Measurements from ENCODE around the gene ZNF536. TPM values are rescaled to one million over a fixed set of nuclear protein-coding genes. Genes with fewer than 3 reads are reported as not detected.

ZNF536 gene
- total RNA-seq (2014; rRNA removed; shearing (Covaris generic); ENCODE audit: low replicate concordance), result not detected in 2 replicates

DNA sequence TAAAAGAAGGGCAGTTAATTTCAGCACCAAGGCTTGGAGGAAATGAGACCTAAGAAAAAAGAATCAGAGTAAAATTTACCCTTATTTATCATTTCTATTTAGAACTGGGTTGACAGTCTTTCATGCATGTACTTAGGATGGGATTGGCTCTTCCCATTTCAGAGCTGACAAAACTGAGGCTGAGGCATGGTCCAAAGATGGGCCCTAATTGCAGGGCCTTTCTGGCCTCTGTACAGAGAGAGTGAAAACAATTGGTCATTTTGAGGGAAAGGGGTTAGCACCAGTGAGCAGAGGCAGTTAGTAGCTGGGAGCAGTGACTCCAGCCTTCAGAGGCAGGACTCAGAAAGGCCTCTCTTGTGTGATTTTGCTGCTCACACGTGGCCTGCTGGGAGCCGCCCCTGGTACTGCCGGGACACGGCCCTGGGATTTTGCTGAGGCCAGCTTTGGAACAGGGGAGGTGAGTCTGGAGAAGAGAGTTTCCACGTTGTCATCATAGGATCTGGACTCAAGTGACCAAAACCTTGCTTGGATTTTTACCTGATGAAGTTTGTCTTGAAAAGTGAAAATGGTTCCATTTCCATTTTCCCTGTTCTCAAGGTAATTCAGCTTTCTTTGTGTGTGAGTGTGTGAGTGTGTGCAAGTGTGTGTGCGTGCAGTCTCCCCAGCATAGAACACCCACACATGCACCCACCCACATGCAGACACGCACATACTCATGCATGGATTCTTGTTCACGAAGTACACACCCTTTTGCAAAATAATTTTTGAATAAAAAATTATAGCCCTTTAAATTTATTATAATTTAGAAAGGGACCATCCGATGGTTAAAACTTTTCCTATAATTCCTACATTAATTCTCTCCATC, at the start of gene ZNF536:
Gene ZNF536 (plus strand): TSS at position 425 of the 865 bp plus-strand sequence. CDS start 71,179 bp downstream, outside the sequence.
- Histone ChIP-seq H3K36me3 (no peaks in the 10 kb centered on the region), H3K4me3 (no peak within 1 kb of the TSS), H3K27me3 (peaks cover 29% of the 10 kb centered on the region), H3K9me3 (no peaks in the 10 kb centered on the region)
- DNase-seq, result no peak

DNA sequence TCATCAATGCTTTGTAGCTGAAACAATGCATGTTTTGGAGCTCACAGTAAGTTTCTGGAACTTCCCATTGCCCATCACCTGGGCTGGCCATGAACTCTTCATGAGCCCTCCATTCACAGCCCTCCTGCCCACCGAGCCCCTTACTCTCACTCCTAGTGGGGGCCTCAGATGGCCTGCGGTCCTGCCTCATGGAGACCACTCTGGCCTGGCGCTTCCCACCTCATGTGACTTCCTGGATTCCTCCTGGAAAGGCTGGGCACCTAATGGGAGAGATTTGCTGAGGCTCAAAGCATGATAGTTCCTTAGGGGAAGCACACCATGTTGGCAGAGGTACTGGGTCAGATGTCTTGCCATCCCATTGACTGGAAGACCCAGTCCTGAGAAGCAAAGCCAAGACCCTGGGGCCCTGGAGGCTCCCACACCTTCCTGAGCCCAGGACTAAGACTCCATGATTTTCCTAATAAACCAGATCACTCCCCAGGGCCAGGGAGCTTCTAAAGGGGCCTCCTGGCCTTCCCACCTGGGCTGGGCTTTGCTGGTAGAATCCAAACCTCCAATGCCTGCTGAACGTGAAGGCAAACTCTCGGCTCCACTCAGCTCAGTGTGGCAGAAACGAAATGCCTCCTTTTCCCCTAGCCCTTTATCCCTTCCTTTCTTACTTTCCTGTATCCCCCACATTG, 49.4 kb upstream of the ZNF536 start:
- no peak for DNase-seq
- Histone ChIP-seq H3K4me3 (no peak overlapping the region), H3K27me3 (no peaks in the 10 kb centered on the region), H3K9me3 (no peaks in the 10 kb centered on the region), H3K36me3 (no peaks in the 10 kb centered on the region)

DNA sequence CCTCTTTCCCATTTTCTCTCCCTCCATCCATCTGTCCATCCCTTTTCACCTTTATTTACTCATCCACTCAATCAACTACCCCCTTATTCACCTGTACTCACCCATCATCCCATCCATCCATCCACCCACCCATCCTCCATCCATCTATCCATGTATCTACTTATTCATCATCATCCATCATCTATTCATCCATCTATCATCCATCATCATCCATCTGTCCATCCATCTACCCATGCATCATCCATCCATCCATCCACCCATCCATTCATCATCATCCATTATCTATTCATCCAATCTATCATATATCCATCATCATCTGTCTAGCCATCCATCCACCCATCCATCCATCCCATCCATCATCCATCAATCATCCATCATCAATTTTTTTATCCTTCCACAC, 48.3 kb upstream of the ZNF536 start:
- Histone ChIP-seq H3K27me3 (no peaks in the 10 kb centered on the region), H3K4me3 (no peak overlapping the region), H3K36me3 (no peaks in the 10 kb centered on the region), H3K9me3 (no peaks in the 10 kb centered on the region)
- DNase-seq, result no peak

DNA sequence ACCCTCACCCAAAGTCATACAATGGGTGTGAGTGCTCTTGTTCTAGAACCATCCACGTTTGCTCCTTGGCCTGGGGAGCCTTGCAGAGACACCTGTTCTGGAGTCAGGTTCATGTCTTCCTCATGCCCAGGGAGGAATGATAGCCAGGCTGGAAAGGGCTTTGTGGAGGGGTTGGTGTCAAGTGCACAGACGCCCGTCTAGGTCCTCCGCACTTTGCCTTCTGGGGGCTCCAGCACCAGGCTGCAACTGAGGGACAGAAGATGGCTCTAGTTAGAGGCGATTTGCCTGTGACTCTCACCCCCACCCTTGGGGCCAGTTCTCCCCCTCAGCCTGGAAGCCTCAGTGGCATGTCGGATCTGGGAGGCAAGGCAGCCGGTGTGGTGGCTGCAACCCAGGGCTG, 47.2 kb upstream of the ZNF536 start:
- DNase-seq, result no peak
- no peaks in the 10 kb centered on the region for H3K9me3 ChIP-seq
- H3K36me3 ChIP-seq, result no peaks in the 10 kb centered on the region

DNA sequence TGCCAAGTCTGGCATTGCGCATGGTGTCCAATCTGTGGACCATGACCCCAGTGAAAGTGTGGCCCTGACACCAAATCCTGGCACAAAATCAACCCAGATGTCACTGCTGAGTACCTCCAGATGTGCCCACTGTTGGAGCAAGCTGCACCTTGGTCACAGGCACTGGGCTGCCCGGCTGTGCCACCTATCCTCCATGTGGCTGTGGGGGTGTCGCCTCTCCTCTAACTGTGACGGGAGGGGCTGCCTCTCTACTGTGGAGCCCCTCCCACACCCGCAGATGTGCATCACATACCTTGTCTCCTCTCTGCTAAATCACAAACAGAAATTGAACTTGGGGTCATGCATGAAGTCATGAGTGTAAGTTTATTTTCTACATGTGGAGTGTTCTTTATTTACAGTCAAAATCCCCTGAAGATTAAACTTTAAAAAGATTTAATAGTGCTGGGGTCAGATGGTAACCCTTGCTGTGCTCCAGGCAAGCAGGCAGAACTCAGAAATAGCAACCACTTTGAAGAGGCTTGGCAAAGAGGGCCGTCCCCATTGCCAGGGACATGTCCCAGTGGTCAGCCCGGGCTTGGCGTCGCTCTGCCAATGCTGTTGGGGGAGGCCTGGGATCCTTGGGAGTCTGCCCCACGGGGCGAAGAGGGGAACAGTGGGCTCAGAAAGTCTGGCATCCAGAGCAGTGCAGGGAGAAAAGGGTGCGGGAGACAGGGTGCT, 46.4 kb upstream of the ZNF536 start:
- no peak for DNase-seq
- H3K36me3 ChIP-seq, result no peaks in the 10 kb centered on the region
- no peaks in the 10 kb centered on the region for H3K9me3 ChIP-seq
- H3K4me3 ChIP-seq, result no peak overlapping the region
- H3K27me3 ChIP-seq, result no peaks in the 10 kb centered on the region

More for the DNA sequence above, 47.2 kb upstream of the ZNF536 start:
- Histone ChIP-seq H3K27me3 (no peaks in the 10 kb centered on the region), H3K4me3 (no peak overlapping the region)

DNA sequence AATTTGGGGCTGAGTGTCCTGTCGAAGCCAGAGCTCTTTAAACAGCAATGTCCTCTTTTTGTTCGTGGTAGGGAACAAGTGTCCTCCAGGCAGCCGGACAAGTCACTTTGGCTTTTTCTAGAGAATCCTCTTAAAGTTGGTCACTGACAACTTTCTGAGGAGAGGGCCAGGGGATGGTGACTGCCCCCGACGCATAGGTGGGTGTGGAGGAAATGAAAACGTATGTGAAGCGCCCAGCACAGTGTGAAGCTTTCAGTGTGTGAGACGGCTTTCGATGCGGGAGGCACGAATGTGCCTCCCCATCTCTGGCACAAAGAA, 45.8 kb upstream of the ZNF536 start:
- Histone ChIP-seq H3K4me3 (no peak overlapping the region), H3K36me3 (no peaks in the 10 kb centered on the region), H3K9me3 (no peaks in the 10 kb centered on the region), H3K27me3 (no peaks in the 10 kb centered on the region)
- DNase-seq, result no peak

DNA sequence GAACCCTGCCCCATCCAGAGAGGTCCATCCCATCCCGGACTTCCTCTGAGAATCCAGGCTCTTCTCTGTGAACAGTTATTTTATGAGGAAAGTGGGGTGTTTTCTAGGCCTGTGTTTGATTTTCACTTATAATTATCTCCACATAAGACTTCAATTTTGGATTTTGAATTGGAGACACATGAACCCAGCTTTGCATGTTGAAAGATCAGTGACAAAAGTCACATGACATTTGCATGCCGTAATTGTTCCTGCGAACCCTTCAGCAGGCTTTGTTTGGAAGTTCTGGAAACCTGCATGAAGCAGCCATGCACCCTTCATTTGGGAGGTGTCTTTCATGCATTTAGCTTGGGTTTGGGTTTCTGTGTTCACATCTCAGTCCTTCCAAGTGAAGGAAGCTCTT, 44.9 kb upstream of the ZNF536 start:
- Histone ChIP-seq H3K36me3 (no peaks in the 10 kb centered on the region), H3K4me3 (no peak overlapping the region), H3K9me3 (no peaks in the 10 kb centered on the region), H3K27me3 (no peaks in the 10 kb centered on the region)
- no peak for DNase-seq

DNA sequence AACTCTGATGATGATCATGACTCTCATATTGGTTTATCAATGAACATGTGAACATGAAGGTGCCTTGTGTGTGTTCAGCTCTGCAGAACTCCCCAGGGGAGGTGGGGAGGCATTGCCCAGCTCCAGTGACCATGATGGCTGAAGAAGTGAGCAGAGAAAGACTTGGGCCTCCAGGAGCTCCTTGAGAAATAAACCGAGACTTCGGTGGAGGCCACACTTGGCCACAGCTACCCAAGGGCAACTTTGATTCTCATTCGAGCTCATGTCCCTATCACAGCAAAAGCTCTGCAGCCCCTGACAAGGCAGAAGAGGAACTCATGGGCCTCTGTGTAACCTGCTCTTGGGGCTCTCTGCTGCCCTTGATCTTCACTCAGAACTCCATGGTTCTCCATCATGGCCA, 44.1 kb upstream of the ZNF536 start:
- Histone ChIP-seq H3K4me3 (no peak overlapping the region), H3K9me3 (no peaks in the 10 kb centered on the region), H3K27me3 (no peaks in the 10 kb centered on the region), H3K36me3 (no peaks in the 10 kb centered on the region)
- no peak for DNase-seq

DNA sequence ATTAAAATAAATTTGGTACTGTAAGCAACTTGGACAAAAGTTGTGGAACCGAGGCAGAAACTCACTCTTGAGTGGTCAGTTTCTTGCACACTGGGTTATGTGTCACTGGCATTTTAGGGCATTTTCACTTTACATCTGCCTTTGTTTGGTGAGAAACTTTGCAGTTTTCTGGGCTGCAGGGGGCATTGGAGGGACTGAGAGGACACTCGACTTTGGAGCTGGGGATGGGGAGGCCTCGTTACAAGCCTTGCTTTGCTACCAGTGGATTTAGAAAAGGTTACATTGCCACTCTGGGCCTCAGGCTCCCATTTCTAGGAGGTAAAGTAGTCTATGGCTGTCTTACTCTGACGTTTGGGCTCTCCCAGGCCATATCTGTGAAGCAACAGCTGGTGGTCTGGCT, 41.9 kb upstream of the ZNF536 start:
- H3K27me3 ChIP-seq, result no peaks in the 10 kb centered on the region
- no peak overlapping the region for H3K4me3 ChIP-seq
- no peaks in the 10 kb centered on the region for H3K36me3 ChIP-seq
- DNase-seq, result no peak
- H3K9me3 ChIP-seq, result no peaks in the 10 kb centered on the region

DNA sequence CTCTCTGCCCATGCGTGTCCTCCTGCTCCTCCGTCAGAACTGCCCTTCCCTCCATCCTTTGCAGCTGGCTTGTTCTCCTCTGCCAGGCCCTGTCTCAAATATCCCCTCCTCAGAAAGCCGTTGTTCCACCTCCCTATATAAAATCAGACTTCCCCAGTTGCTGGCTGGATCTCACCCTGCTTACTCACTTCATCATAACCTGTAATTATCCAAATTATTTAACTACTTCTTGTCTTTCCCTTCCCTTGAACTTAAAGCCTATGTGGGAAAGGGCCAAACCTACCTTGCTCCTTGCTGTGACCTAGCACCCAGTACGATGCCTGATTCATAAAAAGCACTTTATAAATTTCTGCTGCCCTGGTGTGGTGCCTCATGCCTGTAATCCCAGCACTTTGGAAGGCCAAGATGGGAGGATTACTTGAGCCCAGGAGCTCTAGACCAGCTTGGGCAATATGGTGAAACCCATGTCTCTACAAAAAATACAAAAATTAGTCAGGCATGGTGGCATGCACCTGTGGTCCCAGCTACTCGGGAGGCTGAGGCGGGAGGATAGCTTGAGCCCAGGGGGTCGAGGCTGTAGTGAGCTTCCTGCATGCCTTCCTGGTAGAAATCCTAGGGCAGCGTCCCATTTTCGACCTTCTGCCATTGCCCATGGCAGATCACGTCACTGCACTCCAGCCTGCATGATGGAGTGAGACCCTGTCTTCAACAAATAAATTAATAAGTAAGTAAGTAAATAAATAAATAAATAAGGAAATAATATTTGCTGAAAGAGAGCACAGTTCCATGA, 39.5 kb upstream of the ZNF536 start:
- DNase-seq, result no peak
- Histone ChIP-seq H3K36me3 (no peaks in the 10 kb centered on the region), H3K9me3 (no peaks in the 10 kb centered on the region), H3K27me3 (no peaks in the 10 kb centered on the region), H3K4me3 (no peak overlapping the region)

DNA sequence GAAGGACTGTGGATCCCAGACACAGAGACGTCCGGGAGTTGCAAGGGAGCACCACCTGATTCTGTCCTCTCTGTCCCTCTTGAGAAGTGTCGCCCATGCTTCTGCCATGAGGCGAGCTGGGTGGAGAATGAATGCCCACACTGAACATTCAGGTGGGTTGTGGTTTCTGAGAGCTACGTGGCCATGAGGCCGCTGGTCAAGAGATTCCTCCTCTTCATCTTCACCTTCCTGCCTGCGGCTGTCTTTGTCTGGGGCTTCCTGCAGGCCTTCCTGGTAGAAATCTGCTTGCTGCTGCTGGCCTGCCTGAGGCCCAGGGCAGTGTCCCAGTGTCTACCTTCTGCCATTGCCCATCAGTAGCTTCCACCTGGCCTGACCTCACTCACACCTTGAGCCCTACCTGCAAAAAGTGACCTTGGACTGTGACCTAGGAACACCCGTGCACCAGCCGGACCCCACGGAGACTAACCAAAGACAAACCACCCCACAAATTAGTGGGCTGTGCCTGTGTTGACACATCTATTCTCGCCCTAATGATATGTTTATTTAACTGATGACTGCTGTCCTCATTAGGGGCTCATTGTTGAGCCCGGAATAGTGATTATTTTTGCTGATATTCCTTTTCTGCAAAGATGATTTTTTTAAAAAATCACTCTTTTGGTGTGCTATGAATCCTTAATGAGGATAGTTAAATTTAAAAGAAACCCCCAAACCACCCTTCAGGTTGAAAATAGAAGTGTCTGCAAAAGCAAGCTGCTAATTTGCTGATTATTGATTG, 38.7 kb upstream of the ZNF536 start:
- DNase-seq, result no peak
- no peak overlapping the region for H3K4me3 ChIP-seq
- no peaks in the 10 kb centered on the region for H3K27me3 ChIP-seq
- no peaks in the 10 kb centered on the region for H3K36me3 ChIP-seq
- no peaks in the 10 kb centered on the region for H3K9me3 ChIP-seq

DNA sequence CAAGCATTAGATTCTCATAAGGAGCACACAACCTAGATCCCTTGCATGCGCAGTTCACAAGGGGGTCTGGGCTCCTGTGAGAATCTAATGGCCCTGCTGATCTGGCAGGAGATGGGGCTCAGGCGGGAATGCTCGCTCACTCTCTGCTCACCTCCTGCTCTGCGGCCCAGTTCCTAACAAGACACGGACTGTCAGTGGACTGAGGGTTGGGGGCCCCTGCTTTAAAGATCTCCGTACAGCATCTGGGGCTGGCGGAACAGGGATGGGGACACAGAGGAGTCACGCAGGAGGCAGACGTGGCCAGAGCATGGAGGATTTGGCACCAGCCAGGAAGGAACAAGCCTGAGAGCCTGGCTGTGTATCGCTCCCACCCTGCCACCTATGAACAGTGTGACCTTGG, 37.3 kb upstream of the ZNF536 start:
- H3K36me3 ChIP-seq, result no peaks in the 10 kb centered on the region
- no peak overlapping the region for H3K4me3 ChIP-seq
- H3K9me3 ChIP-seq, result no peaks in the 10 kb centered on the region
- DNase-seq, result no peak
- H3K27me3 ChIP-seq, result no peaks in the 10 kb centered on the region

DNA sequence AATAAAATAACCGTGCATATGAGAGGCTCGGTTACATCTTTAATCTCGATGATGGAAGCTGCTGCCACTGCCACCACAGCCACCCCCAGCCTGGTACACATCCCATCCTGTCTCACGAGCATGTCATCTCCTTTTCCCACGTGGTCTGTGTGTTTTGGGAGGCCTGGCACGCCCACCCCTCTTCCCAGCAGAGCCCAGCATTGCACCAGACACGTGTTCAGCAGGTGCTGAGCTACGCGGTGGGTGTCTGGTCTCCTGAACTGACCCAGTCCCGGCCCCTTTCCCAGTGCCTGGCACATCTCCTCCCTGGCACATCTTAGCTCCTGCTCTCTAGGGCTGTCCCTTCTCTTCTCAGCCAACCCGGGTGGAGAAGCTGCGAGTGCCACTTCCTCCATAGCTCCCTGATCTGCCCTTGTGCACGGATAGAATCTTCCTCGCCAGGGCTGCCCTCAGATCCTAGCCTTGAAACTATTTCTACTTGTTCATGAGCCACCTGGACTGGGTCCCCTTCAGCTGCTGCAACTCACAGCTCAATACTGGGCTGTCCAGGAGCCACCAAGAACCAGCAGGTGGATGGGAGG, 36.8 kb upstream of the ZNF536 start:
- Histone ChIP-seq H3K27me3 (no peaks in the 10 kb centered on the region), H3K9me3 (no peaks in the 10 kb centered on the region), H3K36me3 (no peaks in the 10 kb centered on the region), H3K4me3 (no peak overlapping the region)
- DNase-seq, result no peak

DNA sequence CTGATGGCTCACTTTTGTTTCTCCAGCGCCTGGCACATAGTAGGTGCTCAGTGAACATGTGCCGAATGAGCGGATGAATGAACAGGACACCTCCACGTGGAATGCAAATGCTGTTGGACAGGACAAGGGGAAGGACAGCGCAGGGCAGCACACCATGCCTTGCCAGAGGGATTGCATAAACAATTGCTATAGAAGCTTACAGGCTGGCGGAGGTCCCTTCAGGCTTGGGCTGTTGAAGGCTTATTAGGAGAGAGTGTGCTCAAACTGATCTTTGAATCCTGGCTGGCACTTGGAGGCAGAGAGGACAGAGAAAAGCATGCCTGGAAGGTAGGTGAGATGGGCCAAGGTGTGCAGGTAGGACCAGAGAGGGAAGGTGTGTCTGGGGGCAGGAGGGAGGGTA, 35.9 kb upstream of the ZNF536 start:
- no peaks in the 10 kb centered on the region for H3K9me3 ChIP-seq
- no peak overlapping the region for H3K4me3 ChIP-seq
- DNase-seq, result no peak
- no peaks in the 10 kb centered on the region for H3K27me3 ChIP-seq
- H3K36me3 ChIP-seq, result no peaks in the 10 kb centered on the region

DNA sequence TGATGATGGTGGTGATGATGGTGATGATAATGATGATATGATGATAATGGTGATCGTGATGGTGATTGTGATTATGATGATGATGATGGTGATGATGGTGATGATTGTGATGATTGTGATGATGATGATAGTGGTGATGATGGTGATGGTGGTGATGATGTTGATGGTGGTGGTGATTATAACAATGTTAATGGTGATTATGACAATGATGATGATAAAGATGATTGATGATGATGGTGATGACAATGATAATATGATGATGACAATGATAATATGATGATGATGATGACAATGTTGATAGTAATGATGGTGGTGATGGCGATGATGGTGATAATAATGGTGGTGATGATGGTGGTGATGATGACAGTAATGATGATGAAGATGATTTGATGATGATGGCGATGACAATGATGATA, 34.1 kb upstream of the ZNF536 start:
- H3K27me3 ChIP-seq, result no peaks in the 10 kb centered on the region
- DNase-seq, result no peak
- H3K4me3 ChIP-seq, result no peak overlapping the region
- H3K36me3 ChIP-seq, result no peaks in the 10 kb centered on the region
- no peaks in the 10 kb centered on the region for H3K9me3 ChIP-seq
